22Rv1 (cell line): ENCODE data around the gene ACOT4.
"Not testable (repeated sequence)": the region's sequence is repeated elsewhere in the genome, so short reads cannot be mapped to it uniquely, and the experiment has no call there.

Experiments used
- H3K27ac ChIP-seq: fragments of 450-650 bp; 2 replicates; pipeline ENCODE4 v1.5.1; 2017
- ZFX ChIP-seq: fragments of 450-650 bp; IDR thresholded peaks from 2 replicates; pipeline ENCODE4 v1.6.1; 2017; ENCODE audit warnings: antibody characterized with exemption, borderline replicate concordance
- TF ChIP-seq, protein P1 (sequence below): fragments of 450-650 bp; IDR thresholded peaks from 2 replicates; pipeline ENCODE4 v1.5.1; 2017; ENCODE audit warnings: mild to moderate bottlenecking

The ACOT4 gene

DNA sequence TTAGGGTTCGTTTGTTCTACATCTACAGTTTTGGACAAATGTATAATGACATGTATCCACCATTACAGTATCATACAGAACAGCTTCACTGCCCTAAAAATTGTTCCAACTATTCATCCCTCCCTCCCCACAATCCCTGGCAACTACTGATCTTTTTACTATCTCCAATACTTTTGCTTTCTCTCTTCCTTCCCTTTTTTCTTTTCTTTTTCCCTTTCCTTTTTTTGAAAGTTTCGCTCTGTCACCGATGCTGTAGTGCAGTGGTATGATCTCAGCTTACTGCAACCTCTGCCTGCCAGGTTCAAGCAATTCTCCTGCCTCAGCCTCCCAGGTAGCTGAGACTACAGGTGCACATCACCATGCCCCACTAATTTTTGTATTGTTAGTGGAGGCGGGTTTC, 2.6 kb upstream of the ACOT4 start:
- no peak for TF ChIP-seq ZFX
- TF ChIP-seq, protein P1, sequence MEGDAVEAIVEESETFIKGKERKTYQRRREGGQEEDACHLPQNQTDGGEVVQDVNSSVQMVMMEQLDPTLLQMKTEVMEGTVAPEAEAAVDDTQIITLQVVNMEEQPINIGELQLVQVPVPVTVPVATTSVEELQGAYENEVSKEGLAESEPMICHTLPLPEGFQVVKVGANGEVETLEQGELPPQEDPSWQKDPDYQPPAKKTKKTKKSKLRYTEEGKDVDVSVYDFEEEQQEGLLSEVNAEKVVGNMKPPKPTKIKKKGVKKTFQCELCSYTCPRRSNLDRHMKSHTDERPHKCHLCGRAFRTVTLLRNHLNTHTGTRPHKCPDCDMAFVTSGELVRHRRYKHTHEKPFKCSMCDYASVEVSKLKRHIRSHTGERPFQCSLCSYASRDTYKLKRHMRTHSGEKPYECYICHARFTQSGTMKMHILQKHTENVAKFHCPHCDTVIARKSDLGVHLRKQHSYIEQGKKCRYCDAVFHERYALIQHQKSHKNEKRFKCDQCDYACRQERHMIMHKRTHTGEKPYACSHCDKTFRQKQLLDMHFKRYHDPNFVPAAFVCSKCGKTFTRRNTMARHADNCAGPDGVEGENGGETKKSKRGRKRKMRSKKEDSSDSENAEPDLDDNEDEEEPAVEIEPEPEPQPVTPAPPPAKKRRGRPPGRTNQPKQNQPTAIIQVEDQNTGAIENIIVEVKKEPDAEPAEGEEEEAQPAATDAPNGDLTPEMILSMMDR, result no peak

DNA sequence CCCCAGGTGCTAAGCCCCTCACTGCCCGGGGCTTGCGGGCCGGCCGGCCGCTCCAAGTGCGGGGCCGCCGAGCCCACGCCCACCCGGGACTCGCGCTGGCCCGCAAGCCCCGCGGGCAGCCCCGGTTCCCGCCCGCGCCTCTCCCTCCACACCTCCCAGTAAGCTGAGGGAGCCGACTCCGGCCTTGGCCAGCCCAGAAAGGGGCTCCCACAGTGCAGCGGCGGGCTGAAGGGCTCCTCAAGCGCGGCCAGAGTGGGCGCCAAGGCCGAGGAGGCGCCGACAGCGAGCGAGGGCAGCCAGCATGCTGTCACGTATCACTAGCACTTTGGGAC, 1.0 kb upstream of the ACOT4 start:
- H3K27ac ChIP-seq, result not testable (repeated sequence)

More for the DNA sequence above, 2.6 kb upstream of the ACOT4 start:
- H3K27ac ChIP-seq, result no peak overlapping the region

DNA sequence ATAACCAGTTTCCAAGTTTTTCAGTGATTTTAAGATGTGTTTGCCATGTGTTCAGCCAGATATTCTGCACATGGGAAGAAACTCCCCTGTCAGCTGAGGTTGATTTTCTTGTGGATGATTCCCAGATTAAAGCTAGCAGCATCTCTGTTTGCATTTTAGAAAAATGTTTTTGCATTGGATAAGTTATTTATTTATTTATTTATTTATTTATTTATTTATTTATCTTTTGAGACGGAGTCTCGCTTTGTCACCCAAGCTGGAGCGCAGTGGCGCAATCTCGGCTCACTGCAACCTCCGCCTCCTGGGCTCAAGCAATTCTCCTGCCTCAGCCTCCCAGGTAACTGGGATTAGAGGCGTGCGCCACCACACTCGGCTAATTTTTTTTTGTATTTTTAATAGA, 2.8 kb downstream of the ACOT4 start:
- TF ChIP-seq ZFX, result no peak
- TF ChIP-seq, protein P1, result no peak
- H3K27ac ChIP-seq, result no peak overlapping the region

DNA sequence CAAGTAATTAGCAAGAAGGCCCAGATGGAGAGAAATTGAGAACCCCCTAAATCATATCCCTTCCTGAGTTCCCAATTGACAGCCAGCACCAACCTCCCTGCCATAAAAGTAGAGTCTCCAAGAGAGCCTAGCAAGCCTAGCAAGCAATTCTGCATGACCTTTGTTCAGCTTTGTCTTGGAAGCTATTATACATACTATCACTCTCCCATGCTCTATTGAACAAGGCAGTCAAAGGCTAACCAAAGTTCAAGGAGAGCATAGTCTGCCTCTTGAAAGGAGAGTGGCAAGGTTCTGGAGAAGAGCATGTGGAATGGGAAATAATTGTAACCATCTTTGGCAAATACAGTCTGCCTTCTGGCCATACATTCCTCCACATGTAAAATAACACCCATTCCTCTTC, 7.8 kb downstream of the ACOT4 start:
- TF ChIP-seq, protein P1, result no peak
- no peak for TF ChIP-seq ZFX
- no peak overlapping the region for H3K27ac ChIP-seq

DNA sequence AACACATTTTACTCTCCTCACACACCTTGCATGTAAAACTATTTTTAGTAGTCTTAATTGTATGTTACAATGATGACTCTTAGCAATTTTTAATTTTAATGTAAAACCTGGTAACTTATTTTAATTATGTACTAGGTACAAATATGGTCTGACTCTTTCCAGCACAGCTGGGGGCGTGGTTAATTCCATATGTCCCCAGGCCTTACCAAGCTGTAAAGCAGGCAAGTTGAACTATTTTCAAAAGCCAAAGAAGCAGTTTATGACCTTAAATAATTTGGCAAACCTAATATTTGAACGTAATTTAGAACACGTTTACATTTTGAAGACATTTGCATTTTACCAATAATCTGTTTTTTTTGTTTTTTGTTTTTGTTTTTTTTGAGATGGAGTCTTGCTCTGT, 11.3 kb downstream of the ACOT4 start:
- H3K27ac ChIP-seq, result no peak overlapping the region
- no peak for TF ChIP-seq ZFX
- TF ChIP-seq, protein P1, result no peak

DNA sequence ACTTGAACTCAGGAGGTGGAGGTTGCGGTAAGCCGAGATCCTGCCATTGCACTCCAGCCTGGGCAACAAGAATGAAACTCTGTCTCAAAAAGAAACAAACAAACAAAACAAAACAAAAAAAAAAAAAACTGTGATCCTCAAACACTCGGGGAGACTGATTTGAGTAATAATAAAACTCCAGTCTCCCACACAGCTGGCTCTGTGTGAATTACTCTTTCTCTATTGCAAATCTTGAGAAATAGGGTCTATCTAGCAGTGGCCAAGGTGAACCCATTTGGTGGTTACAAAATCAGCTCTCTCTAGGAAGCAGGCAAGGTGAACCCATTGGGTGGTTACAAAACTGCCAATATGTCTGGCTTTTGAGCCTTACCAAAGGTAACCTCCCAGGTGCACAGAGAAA, 14.6 kb downstream of the ACOT4 start:
- no peak overlapping the region for H3K27ac ChIP-seq
- TF ChIP-seq ZFX, result no peak
- TF ChIP-seq, protein P1, result no peak

DNA sequence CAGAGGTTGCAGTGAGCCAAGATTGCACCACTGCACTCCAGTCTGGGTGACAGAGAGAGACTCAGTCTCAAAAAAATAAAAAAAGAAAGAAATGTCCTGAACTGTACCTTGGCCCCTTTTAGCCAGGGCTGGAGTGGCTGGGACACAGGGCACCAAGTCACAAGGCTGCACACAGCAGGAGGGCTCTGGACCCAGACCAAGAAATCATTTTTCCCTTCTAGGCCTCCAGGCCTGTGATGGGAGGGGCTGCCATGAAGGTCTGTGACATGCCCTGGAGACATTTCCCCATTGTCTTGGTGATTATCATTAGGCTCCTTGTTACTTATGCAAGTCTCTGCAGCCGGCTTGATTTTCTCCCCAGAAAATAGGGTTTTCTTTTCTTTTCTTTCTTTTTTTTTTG, 15.6 kb downstream of the ACOT4 start:
- TF ChIP-seq, protein P1, result no peak
- no peak for TF ChIP-seq ZFX
- no peak overlapping the region for H3K27ac ChIP-seq

DNA sequence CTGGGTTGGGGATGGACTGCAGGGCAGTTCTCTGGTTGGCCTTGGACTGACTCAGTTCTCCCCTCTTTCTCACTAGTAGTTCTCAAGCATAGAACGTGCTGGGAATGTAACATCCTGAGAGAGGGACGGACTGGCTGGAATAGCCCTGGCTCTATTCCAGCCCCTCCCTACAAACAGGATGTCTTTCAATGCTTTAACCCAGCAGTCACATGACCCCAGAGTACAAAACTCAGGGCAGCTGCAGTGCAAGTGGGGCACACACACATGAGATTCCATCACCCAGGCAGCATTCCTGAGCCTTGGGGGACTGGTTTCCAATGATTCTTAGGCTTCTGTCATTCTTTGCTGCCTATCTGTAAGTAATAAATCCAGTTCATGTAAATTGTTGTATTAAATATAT, 19.0 kb downstream of the ACOT4 start:
- no peak overlapping the region for H3K27ac ChIP-seq
- TF ChIP-seq, protein P1, result no peak
- TF ChIP-seq ZFX, result no peak
